ENCODE data around the gene DLGAP3. TPM values are rescaled to one million over a fixed set of nuclear protein-coding genes. Genes with fewer than 3 reads are reported as not detected.

DLGAP3 gene
- total and polyA plus RNA-seq, 2 of the 13 experiments (the other 11 are each of a cell fraction or from before 2014, with no cell fraction given), result 0.03 to 0.04 TPM

DNA sequence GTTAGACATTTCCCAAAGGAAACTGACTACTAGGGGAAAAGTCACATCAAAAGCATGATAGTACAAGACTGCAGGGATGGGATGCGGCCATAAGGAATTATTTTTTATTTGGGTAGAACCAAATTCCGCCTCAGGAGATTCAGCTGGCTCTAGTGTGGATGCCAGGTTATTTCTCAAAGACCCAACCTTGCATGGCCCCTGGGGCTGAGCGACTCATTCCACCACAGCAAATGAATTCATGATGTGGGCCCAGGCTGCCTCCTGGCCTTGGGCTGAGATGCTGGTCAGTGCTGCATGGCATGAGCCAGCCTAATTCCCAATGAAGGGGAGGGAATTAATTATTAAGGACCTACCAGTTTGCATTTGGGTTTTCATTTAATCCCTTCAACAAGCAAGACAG, 43.9 kb upstream of the DLGAP3 start (continued):
- TF ChIP-seq, protein P1, sequence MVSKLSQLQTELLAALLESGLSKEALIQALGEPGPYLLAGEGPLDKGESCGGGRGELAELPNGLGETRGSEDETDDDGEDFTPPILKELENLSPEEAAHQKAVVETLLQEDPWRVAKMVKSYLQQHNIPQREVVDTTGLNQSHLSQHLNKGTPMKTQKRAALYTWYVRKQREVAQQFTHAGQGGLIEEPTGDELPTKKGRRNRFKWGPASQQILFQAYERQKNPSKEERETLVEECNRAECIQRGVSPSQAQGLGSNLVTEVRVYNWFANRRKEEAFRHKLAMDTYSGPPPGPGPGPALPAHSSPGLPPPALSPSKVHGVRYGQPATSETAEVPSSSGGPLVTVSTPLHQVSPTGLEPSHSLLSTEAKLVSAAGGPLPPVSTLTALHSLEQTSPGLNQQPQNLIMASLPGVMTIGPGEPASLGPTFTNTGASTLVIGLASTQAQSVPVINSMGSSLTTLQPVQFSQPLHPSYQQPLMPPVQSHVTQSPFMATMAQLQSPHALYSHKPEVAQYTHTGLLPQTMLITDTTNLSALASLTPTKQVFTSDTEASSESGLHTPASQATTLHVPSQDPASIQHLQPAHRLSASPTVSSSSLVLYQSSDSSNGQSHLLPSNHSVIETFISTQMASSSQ (IDR thresholded peaks at IDR 0.05; ENCODE audit: low read depth), result no peak
- TF ChIP-seq, protein P1 (CRISPR knock-in tag; IDR thresholded peaks at IDR 0.05; ENCODE audit: borderline replicate concordance), result no peak
- TF ChIP-seq, protein P2, sequence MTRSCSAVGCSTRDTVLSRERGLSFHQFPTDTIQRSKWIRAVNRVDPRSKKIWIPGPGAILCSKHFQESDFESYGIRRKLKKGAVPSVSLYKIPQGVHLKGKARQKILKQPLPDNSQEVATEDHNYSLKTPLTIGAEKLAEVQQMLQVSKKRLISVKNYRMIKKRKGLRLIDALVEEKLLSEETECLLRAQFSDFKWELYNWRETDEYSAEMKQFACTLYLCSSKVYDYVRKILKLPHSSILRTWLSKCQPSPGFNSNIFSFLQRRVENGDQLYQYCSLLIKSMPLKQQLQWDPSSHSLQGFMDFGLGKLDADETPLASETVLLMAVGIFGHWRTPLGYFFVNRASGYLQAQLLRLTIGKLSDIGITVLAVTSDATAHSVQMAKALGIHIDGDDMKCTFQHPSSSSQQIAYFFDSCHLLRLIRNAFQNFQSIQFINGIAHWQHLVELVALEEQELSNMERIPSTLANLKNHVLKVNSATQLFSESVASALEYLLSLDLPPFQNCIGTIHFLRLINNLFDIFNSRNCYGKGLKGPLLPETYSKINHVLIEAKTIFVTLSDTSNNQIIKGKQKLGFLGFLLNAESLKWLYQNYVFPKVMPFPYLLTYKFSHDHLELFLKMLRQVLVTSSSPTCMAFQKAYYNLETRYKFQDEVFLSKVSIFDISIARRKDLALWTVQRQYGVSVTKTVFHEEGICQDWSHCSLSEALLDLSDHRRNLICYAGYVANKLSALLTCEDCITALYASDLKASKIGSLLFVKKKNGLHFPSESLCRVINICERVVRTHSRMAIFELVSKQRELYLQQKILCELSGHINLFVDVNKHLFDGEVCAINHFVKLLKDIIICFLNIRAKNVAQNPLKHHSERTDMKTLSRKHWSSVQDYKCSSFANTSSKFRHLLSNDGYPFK (CRISPR knock-in tag; IDR thresholded peaks at IDR 0.05; ENCODE audit: borderline replicate concordance), result no peak
- no peak for TF ChIP-seq SUZ12 (IDR thresholded peaks at IDR 0.05; ENCODE audit: low read depth, low read length)
- no peak for TF ChIP-seq ZNF549 (CRISPR knock-in tag; IDR thresholded peaks at IDR 0.05)
- TF ChIP-seq GTF2F1 (IDR thresholded peaks at IDR 0.05; ENCODE audit: low read length), result no peak
- TF ChIP-seq ELF4 (CRISPR knock-in tag; IDR thresholded peaks at IDR 0.05; ENCODE audit: borderline replicate concordance), result no peak
- no peak for TF ChIP-seq SALL2 (CRISPR knock-in tag; IDR thresholded peaks at IDR 0.05)

Data from HepG2 (cell line).